K562 (cell line): Measurements from ENCODE around the gene SLC15A5. TPM values are rescaled to one million over a fixed set of nuclear protein-coding genes. Genes with fewer than 3 reads are reported as not detected.

Experiments
- ATAC-seq: fragments of 200-7000 bp; cut with Tn5 transposase; 3 replicates; pipeline ENCODE4 v1.9.1; 2020; ENCODE audit warnings: moderate library complexity
- BruUV-seq: library from RNA; stranded (reverse); fragments of 400-500 nt; replicated peaks from 2 replicates; lab custom pipeline; 2021; lab: Mats Ljungman, UMichigan
- CTCF ChIA-PET: fragments of 300-600 bp; formaldehyde crosslinking; extraction: SDS; loops from one replicate; lab custom pipeline; 2021; ENCODE audit warnings: low intra/inter-chr PET ratio; lab: Yijun Ruan, JAX
- POLR2A ChIA-PET: fragments of 300-600, 350-650 bp; sonication (Branson Sonifier 250); formaldehyde crosslinking; extraction: SDS; loops from one replicate; lab custom pipeline; 2021; ENCODE audit warnings: antibody characterized with exemption, inconsistent platforms; lab: Yijun Ruan, JAX
- DNase-seq, 4 experiments: peaks; one replicate each; pipeline versions ENCODE4 v3.0.0 to v3.0.0-alpha.2; 2011 to 2018; ENCODE audit warnings: low spot score in 3 of 4, mixed read lengths in 3 of 4; ENCODE audit errors: extremely low read depth in 1 of 4
- FAIRE-seq: peaks from 2 replicates; lab custom pipeline; 2011; peaks lifted over from hg19 to GRCh38; lab: Jason Lieb, UNC
- H2AFZ ChIP-seq: 2 replicates; pipeline ENCODE4 v1.6.0; 2011; ENCODE audit warnings: low read depth, low read length, control low read depth, inconsistent platforms
- H3K27ac ChIP-seq: fragments of 200-600 bp; 3 replicates; pipeline ENCODE4 v1.8.0; 2011; ENCODE audit warnings: low read depth, mild to moderate bottlenecking, control low read depth, inconsistent platforms, low read length, moderate library complexity, mixed read lengths; ENCODE audit errors: extremely low read depth
- H3K27me3 ChIP-seq, 2 experiments: fragments of 300-600 bp in 1 of 2; 2 replicates in 1 of 2; 3 replicates in 1 of 2; pipeline versions ENCODE4 v1.6.0 to v1.8.0; 2011; ENCODE audit warnings: inconsistent platforms in 2 of 2, low read length in 2 of 2, mild to moderate bottlenecking in 1 of 2, mixed read lengths in 1 of 2, moderate library complexity in 1 of 2; ENCODE audit not compliant: control insufficient read depth in 2 of 2, insufficient read depth in 2 of 2
- H3K36me3 ChIP-seq: fragments of 300-600 bp; 3 replicates; pipeline ENCODE4 v1.8.0; 2011; ENCODE audit warnings: mild to moderate bottlenecking, low read length, inconsistent platforms; ENCODE audit not compliant: control insufficient read depth, insufficient read depth
- H3K4me1 ChIP-seq, 2 experiments: fragments of 200-600 bp in 1 of 2; replicated peaks in 1 of 2; 2 replicates in 1 of 2; 3 replicates in 1 of 2; pipeline versions ENCODE4 v1.5.1 to v1.8.0; 2011; ENCODE audit warnings: inconsistent platforms in 2 of 2, low read length in 2 of 2, mild to moderate bottlenecking in 1 of 2, mixed read lengths in 1 of 2, moderate library complexity in 1 of 2; ENCODE audit not compliant: control insufficient read depth in 2 of 2, insufficient read depth in 2 of 2
- H3K4me2 ChIP-seq: 2 replicates; pipeline ENCODE4 v1.6.1; 2011; ENCODE audit warnings: low read length, control low read depth, inconsistent platforms, mixed read lengths; ENCODE audit not compliant: insufficient read depth
- H3K4me3 ChIP-seq: fragments of 200-600 bp; sonication (generic), shearing (Covaris generic); 2 replicates; pipeline ENCODE4 v1.5.1; 2016; ENCODE audit warnings: control low read depth, inconsistent platforms
- H3K79me2 ChIP-seq: fragments of 200-600 bp; 3 replicates; pipeline ENCODE4 v1.8.0; 2011; ENCODE audit warnings: low read length, inconsistent platforms; ENCODE audit not compliant: control insufficient read depth, insufficient read depth
- H3K9ac ChIP-seq, 2 experiments: 2 replicates each; pipeline versions ENCODE4 v1.6.0 to v1.6.1; 2011; ENCODE audit warnings: low read depth in 2 of 2, low read length in 2 of 2, control low read depth in 1 of 2, inconsistent platforms in 1 of 2, mild to moderate bottlenecking in 1 of 2, mixed read lengths in 1 of 2; ENCODE audit not compliant: insufficient read depth in 1 of 2
- H3K9me1 ChIP-seq: one replicate; pipeline ENCODE4 v1.6.0; 2011; ENCODE audit warnings: inconsistent platforms, mild to moderate bottlenecking, low read length, moderate library complexity; ENCODE audit not compliant: control insufficient read depth, insufficient read depth
- H3K9me3 ChIP-seq: replicated peaks from 2 replicates; pipeline ENCODE4 v1.5.1; 2011; ENCODE audit warnings: low read depth, low read length, inconsistent platforms; ENCODE audit not compliant: control insufficient read depth, insufficient read depth
- H4K20me1 ChIP-seq: replicated peaks from 2 replicates; pipeline ENCODE4 v1.6.1; 2011; ENCODE audit warnings: low read length, inconsistent platforms, mixed read lengths; ENCODE audit not compliant: control insufficient read depth, insufficient read depth
- CSDE1 ChIP-seq, 2 experiments: fragments of 450-650 bp; IDR thresholded peaks; 2 replicates each; pipeline ENCODE4 v1.6.1; 2016; ENCODE audit warnings: mild to moderate bottlenecking in 1 of 2
- NFATC3 ChIP-seq: fragments of 450-650 bp; IDR thresholded peaks from 2 replicates; pipeline ENCODE4 v1.6.1; 2017; ENCODE audit warnings: mild to moderate bottlenecking
- PCBP2 ChIP-seq: fragments of 200-400 bp; formaldehyde crosslinking; IDR thresholded peaks from 2 replicates; pipeline ENCODE4 v1.6.1; 2018; ENCODE audit warnings: low read length, low read depth, mild to moderate bottlenecking, moderate library complexity; ENCODE audit not compliant: poor library complexity, severe bottlenecking
- PREB ChIP-seq: sonication (generic); formaldehyde crosslinking; IDR thresholded peaks from 2 replicates; pipeline ENCODE4 v1.8.1; 2023; ENCODE audit warnings: mild to moderate bottlenecking, missing genetic modification reagents
- RBM17 ChIP-seq: fragments of 200-400 bp; formaldehyde crosslinking; IDR thresholded peaks from 2 replicates; pipeline ENCODE4 v1.6.1; 2017; ENCODE audit warnings: low read depth, mild to moderate bottlenecking, low read length, borderline replicate concordance
- RCOR1 ChIP-seq, 2 experiments: IDR thresholded peaks; 2 replicates each; pipeline ENCODE4 v1.6.1; 2012; ENCODE audit warnings: low read depth in 2 of 2, low read length in 2 of 2, borderline replicate concordance in 1 of 2, improper control_type of control experiment in 1 of 2
- RNF219 ChIP-seq: fragments of 250-450 bp; sonication (Bioruptor Pico); IDR thresholded peaks from 2 replicates; pipeline ENCODE4 v1.5.0; 2022; ENCODE audit warnings: mild to moderate bottlenecking
- SMARCB1 ChIP-seq: IDR thresholded peaks from 2 replicates; pipeline ENCODE4 v1.6.1; 2011; ENCODE audit warnings: improper control_type of control experiment, low read depth; ENCODE audit not compliant: insufficient read length
- SRSF1 ChIP-seq: fragments of 200-400 bp; formaldehyde crosslinking; IDR thresholded peaks from 2 replicates; pipeline ENCODE4 v1.6.1; 2017; ENCODE audit warnings: mild to moderate bottlenecking, low read depth, low read length, moderate library complexity
- TEAD4 ChIP-seq, 2 experiments: sonication (generic) in 1 of 2; formaldehyde crosslinking in 1 of 2; IDR thresholded peaks; 2 replicates each; pipeline versions ENCODE4 v1.6.1 to v1.8.0; 2012 to 2022; ENCODE audit warnings: borderline replicate concordance in 1 of 2, inconsistent platforms in 1 of 2, low read length in 1 of 2, mild to moderate bottlenecking in 1 of 2, missing genetic modification reagents in 1 of 2
- ZBTB7A ChIP-seq: IDR thresholded peaks from 2 replicates; pipeline ENCODE4 v1.6.1; 2011; ENCODE audit warnings: low read depth, mild to moderate bottlenecking, low read length, moderate library complexity, borderline replicate concordance; ENCODE audit not compliant: control insufficient read depth
- ZNF282 ChIP-seq: sonication (generic); formaldehyde crosslinking; IDR thresholded peaks from 2 replicates; pipeline ENCODE4 v1.8.1; 2023; ENCODE audit warnings: missing genetic modification reagents
- ZNF76 ChIP-seq: fragments of 250-450 bp; sonication (Bioruptor Pico); IDR thresholded peaks from 2 replicates; pipeline ENCODE4 v1.4.0; 2020; ENCODE audit warnings: mild to moderate bottlenecking, moderate library complexity, borderline replicate concordance
- WGBS: fragments of 100-300 bp; shearing (Covaris generic); methylation state at CpG from one replicate; pipeline ENCODE4 v1.1.6; 2016; ENCODE audit warnings: low coverage, mixed read lengths; ENCODE audit not compliant: insufficient coverage; ENCODE audit errors: missing lambda C conversion rate; 5-methylcytosine and 5-hydroxymethylcytosine counted together
- in situ Hi-C: fragments of 300-500 bp; cut with MboI; formaldehyde crosslinking; loops from 4 replicates; pipeline ENCODE4 v1.15.0; 2018; ENCODE audit warnings: inconsistent platforms, mixed read lengths
- intact Hi-C: fragments of 100-400 bp; cut with micrococcal nuclease; formaldehyde crosslinking; loops from 2 replicates; pipeline ENCODE4 v1.14.2; 2022
- polyA plus RNA-seq, 8 experiments: library from polyadenylated mRNA; depleted of rRNA in 4 of 8; stranded (reverse) in 5 of 8; unstranded in 3 of 8; fragments of >200 nt; fragmentation: Nextera tagmentation in 2 of 8; fragmentation: Illumina TruSeq in 1 of 8; extraction: Ambion mirVana in 2 of 8; extraction: Trizol in 1 of 8; gene quantifications; 2 replicates each; pipeline versions ENCODE4 v1.2.1 to v1.2.3, GENCODE V29; 2011 to 2014; ENCODE audit warnings: inconsistent platforms in 1 of 8, missing spikeins in 1 of 8
- total RNA-seq, 7 experiments: library from RNA; depleted of rRNA in 6 of 7; stranded (reverse); fragments of >200 nt in 6 of 7; fragmentation: Illumina TruSeq in 2 of 7; extraction: Trizol in 2 of 7; gene quantifications; 2 replicates each; pipeline versions ENCODE4 v1.2.1 to v1.2.3, GENCODE V29; 2011 to 2021; ENCODE audit warnings: low replicate concordance in 1 of 7

Gene SLC15A5
- total and polyA plus RNA-seq, 9 of the 15 experiments (the other 6 are each of a cell fraction or from before 2014, with no cell fraction given) = not detected

- POLR2A ChIA-PET = no interaction called here
- TF ChIP-seq RCOR1 (IDR thresholded peaks at IDR 0.05; ENCODE audit: borderline replicate concordance in 1 of 2, low read depth in 2 of 2, low read length in 2 of 2) (no peak), PCBP2 (no peak), PREB (CRISPR knock-in tag) (no peak), SMARCB1 (no peak), CSDE1 (IDR thresholded peaks at IDR 0.05) (no peak), NFATC3 (no peak), ZNF282 (CRISPR knock-in tag) (no peak), RBM17 (no peak), ZNF76 (CRISPR knock-in tag) (no peak), RNF219 (CRISPR knock-in tag) (no peak), SRSF1 (no peak), ZBTB7A (no peak), TEAD4 (IDR thresholded peaks at IDR 0.05; ENCODE audit: low read length) (no peak), TEAD4 (CRISPR knock-in tag; IDR thresholded peaks at IDR 0.05; ENCODE audit: borderline replicate concordance) (no peak)
- TF ChIP-seq, all 486 proteins: peak for 0
- H3K4me2 ChIP-seq = no peak overlapping the region
- no peak overlapping the region for H3K4me3 ChIP-seq
- CTCF ChIA-PET = no interaction called here
- no peak overlapping the region for H2AFZ ChIP-seq
- H3K27me3 ChIP-seq = no peaks in the 10 kb centered on the region
- FAIRE-seq (no peak), ATAC-seq (no peak), DNase-seq (no peak)
- H3K4me1 ChIP-seq = no peaks in the 10 kb centered on the region
- BruUV-seq = no TSS peak
- no peak overlapping the region for H3K9ac ChIP-seq
- no peaks in the 10 kb centered on the region for H3K79me2 ChIP-seq
- intact Hi-C loops = no loop called here
- H3K27ac ChIP-seq = no peak overlapping the region
- no peaks in the 10 kb centered on the region for H4K20me1 ChIP-seq
- 0% methylated on average over 1 of the region's 1 CpG for WGBS
- no peaks in the 10 kb centered on the region; the same call in 1 of the 2 replicates for H3K9me3 ChIP-seq
- H3K9me1 ChIP-seq = no peaks in the 10 kb centered on the region
- H3K36me3 ChIP-seq = no peaks in the 10 kb centered on the region
- in situ Hi-C loops = no loop called here
Measured at GRCh38 chr12:16158050-16158449, 119.4 kb downstream of the SLC15A5 start.
